Bronchial epithelial cell (primary cell): ENCODE measurements around the gene CFAP157. TPM values are rescaled to one million over a fixed set of nuclear protein-coding genes. Genes with fewer than 3 reads are reported as not detected.

Source experiments
- DNase-seq: peaks from one replicate; pipeline ENCODE4 v3.0.0-alpha.2; 2010; ENCODE audit warnings: low read depth
- FAIRE-seq: peaks from 2 replicates; lab custom pipeline; 2011; peaks lifted over from hg19 to GRCh38; lab: Jason Lieb, UNC
- H3K27me3 ChIP-seq: 2 replicates; pipeline ENCODE4 v1.5.1; 2011; ENCODE audit warnings: low read length; ENCODE audit not compliant: control insufficient read depth, insufficient read depth
- H3K36me3 ChIP-seq: 2 replicates; pipeline ENCODE4 v1.5.1; 2011; ENCODE audit warnings: low read length; ENCODE audit not compliant: control insufficient read depth, insufficient read depth
- H3K4me3 ChIP-seq: 2 replicates; pipeline ENCODE4 v1.5.1; 2011; ENCODE audit warnings: mild to moderate bottlenecking, low read depth, low read length, control low read depth
- total RNA-seq: library from RNA; depleted of rRNA; stranded (reverse); fragments of >200 nt; gene quantifications from 2 replicates; pipeline ENCODE4 v1.2.1, GENCODE V29; 2014
- TF ChIP-seq, protein P1 (sequence below): IDR thresholded peaks from 2 replicates; pipeline ENCODE4 v1.5.1; 2011; ENCODE audit warnings: mild to moderate bottlenecking, moderate library complexity, low read length, control low read depth, inconsistent platforms; ENCODE audit not compliant: insufficient read depth, severe bottlenecking

The CFAP157 gene
- total RNA-seq, 1 donor from 2014 or later, result not detected

GRCh38 chr9:127679506-127679905, 27.3 kb upstream of the CFAP157 start:
- no peak overlapping the region for H3K4me3 ChIP-seq
- FAIRE-seq, result no peak
- H3K36me3 ChIP-seq, result peaks cover 15% of the 10 kb centered on the region
- DNase-seq, result no peak
- TF ChIP-seq, protein P1, sequence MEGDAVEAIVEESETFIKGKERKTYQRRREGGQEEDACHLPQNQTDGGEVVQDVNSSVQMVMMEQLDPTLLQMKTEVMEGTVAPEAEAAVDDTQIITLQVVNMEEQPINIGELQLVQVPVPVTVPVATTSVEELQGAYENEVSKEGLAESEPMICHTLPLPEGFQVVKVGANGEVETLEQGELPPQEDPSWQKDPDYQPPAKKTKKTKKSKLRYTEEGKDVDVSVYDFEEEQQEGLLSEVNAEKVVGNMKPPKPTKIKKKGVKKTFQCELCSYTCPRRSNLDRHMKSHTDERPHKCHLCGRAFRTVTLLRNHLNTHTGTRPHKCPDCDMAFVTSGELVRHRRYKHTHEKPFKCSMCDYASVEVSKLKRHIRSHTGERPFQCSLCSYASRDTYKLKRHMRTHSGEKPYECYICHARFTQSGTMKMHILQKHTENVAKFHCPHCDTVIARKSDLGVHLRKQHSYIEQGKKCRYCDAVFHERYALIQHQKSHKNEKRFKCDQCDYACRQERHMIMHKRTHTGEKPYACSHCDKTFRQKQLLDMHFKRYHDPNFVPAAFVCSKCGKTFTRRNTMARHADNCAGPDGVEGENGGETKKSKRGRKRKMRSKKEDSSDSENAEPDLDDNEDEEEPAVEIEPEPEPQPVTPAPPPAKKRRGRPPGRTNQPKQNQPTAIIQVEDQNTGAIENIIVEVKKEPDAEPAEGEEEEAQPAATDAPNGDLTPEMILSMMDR, result no peak
- no peaks in the 10 kb centered on the region for H3K27me3 ChIP-seq

- H3K4me3 ChIP-seq, result no peak overlapping the region
- TF ChIP-seq, protein P1, result no peak
- DNase-seq, result no peak
- H3K36me3 ChIP-seq, result peaks cover 14% of the 10 kb centered on the region
- peak; percentile 88 for FAIRE-seq
- no peaks in the 10 kb centered on the region for H3K27me3 ChIP-seq
Observed at GRCh38 chr9:127680226-127680625, 26.6 kb upstream of the CFAP157 start.

DNA sequence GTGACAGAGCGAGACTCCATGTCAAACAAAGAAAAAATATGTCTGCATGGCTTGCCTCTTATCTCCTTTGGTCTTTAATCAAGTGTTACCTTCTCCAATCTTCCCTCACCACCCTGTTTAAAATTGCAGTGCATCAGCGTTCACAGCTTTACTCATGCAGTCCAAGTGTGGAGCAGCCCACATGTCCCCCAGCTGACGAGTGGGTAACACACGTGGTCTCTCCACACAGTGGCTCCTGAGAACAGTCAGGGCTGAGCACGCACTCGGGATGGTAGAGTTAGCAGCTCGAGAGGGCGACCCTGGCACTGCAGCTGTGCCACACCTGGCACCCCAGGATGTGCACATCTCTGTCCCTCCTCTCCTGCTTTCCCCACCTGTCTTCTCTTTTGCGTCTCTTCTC, 25.9 kb upstream of the CFAP157 start:
- peaks cover 14% of the 10 kb centered on the region for H3K36me3 ChIP-seq
- no peak overlapping the region for H3K4me3 ChIP-seq
- TF ChIP-seq, protein P1, result no peak
- FAIRE-seq (no peak), DNase-seq (no peak)
- no peaks in the 10 kb centered on the region for H3K27me3 ChIP-seq

DNA sequence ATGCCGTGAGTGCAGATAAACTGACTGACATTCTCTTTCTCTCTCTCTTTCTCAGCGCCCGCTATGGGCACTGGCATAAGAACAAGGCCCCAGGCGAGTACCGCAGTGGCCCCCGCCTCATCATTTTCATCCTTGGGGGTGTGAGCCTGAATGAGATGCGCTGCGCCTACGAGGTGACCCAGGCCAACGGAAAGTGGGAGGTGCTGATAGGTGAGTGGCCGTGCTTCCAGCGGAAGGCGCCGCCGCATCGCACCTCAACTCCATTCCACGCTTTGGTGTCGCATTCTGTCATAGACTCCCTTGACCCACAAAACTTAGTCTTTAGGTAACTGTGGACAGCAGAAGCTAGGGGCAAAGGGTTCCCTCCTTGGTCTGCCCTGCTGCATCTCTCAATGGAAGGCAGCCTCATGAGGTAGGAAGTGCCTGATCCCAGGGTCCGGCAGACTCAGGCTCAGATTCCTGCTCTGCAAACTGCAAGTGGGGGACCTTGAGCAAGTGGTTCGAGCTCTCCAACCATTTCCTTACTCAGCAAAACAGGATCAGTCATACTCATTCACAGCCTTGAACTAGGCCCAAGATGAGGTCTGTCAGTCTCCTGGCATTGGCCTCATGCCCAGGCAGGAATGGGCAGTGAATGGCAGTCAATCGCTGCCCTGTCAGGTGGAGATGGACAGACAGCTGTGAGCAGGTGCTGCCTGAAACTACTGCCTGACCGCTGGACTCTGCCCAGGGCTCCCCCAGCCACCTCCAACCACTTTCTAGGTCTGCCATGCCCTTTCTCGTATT, 24.2 kb upstream of the CFAP157 start:
- TF ChIP-seq, protein P1, result no peak
- H3K36me3 ChIP-seq, result peaks cover 12% of the 10 kb centered on the region
- no peak overlapping the region for H3K4me3 ChIP-seq
- no peak for DNase-seq
- H3K27me3 ChIP-seq, result no peaks in the 10 kb centered on the region
- FAIRE-seq, result peak; percentile 85

DNA sequence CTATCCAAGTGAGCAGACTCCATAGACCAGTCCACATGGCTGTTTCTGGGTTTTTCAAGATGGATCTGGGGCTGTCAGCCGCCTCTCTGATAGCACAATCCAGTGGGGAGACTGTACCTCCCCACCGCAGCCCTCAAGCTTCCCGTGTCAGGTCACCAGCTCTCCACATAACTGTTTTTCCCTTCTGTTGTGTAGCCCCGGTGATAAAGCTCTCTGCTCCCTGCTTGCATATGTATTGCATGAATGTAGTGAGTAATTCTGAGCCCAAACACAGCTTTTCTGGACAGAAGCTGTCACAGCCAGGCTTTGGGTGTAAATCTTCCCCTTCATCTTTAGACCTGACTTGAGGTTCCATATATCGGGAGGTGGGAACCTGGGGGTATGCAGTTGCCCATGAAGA, 23.1 kb upstream of the CFAP157 start:
- Histone ChIP-seq H3K4me3 (no peak overlapping the region), H3K27me3 (no peaks in the 10 kb centered on the region), H3K36me3 (peaks cover 12% of the 10 kb centered on the region)
- DNase-seq (no peak), FAIRE-seq (no peak)
- TF ChIP-seq, protein P1, result no peak
